ENCODE results near the gene CLINT1. TPM values are rescaled to one million over a fixed set of nuclear protein-coding genes. Genes with fewer than 3 reads are reported as not detected.

Gene CLINT1
- polyA plus RNA-seq, 3 donors = 67.4 to 100 (median 71.9) TPM

DNA sequence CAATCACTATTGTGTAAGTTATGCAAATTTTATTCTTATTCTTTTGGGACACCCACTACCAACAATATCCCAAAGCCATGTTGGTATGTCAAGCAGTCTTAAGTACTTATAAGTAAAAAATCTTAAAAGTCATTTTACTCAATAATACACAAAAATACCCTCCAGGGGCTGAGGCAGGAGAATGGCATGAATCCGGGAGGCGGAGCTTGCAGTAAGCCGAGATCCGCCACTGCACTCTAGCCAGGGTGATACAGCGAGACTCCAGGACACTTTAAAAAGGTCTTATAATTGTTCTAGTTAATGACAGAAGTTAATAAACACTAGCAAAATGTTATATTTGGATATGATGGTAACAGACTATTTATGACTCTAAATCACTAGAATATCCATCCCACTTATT, 16.8 kb downstream of the CLINT1 start:
- Mint-ChIP-seq H3K4me3 (no peak overlapping the region), H3K27me3 (ENCODE audit: low read depth in 3 of 3) (no peaks in the 10 kb centered on the region), H3K4me1 (peaks cover 7% of the 10 kb centered on the region), H3K36me3 (peaks cover 3 to 33% of the 10 kb centered on the region in 2 donors), H3K27ac (peak overlapping the region in 1 of 7 donors; percentile 45), H3K9me3 (peaks cover 0 to 1% (median 0%) of the 10 kb centered on the region in 7 donors)
- intact Hi-C loops (cut with micrococcal nuclease) = no loop called here
- Histone ChIP-seq H3K9ac (ENCODE audit: insufficient read depth, low read length, poor library complexity, severe bottlenecking) (no peak overlapping the region), H2AFZ (ENCODE audit: insufficient read depth, low read depth, low read length, poor library complexity, severe bottlenecking) (no peak overlapping the region), H3K27ac (ENCODE audit: low read depth in 1 of 2, low read length in 2 of 2) (no peak overlapping the region), H3K4me1 (ENCODE audit: control insufficient read depth in 1 of 2, insufficient read depth in 2 of 2, low read length in 2 of 2) (no peaks in the 10 kb centered on the region), H3K79me2 (ENCODE audit: insufficient read depth, low read length) (peaks cover 100% of the 10 kb centered on the region), H3K9me3 (replicated peaks in 1 of 2; ENCODE audit: control insufficient read depth in 1 of 2, insufficient read depth in 1 of 2, low read length in 2 of 2) (no peaks in the 10 kb centered on the region), H3K36me3 (replicated peaks in 1 of 2; ENCODE audit: control insufficient read depth in 1 of 2, insufficient read depth in 2 of 2, low read length in 2 of 2) (peaks cover 4 to 43% of the 10 kb centered on the region in 2 donors), H4K20me1 (ENCODE audit: insufficient read depth, low read length) (peaks cover 97% of the 10 kb centered on the region), H3K27me3 (ENCODE audit: control insufficient read depth in 2 of 2, insufficient read depth in 2 of 2, low read length in 2 of 2) (no peaks in the 10 kb centered on the region), H3K4me3 (replicated peaks in 1 of 3; ENCODE audit: low read depth in 2 of 3, low read length in 3 of 3) (no peak overlapping the region), H3K4me2 (replicated peaks; ENCODE audit: extremely low read depth, low read length, poor library complexity, severe bottlenecking) (no peak overlapping the region)
- DNase-seq = no peak
- WGBS (ENCODE audit: insufficient coverage) = no CpG with 5 or more reads among the region's 5 CpGs
- TF ChIP-seq, protein P1, sequence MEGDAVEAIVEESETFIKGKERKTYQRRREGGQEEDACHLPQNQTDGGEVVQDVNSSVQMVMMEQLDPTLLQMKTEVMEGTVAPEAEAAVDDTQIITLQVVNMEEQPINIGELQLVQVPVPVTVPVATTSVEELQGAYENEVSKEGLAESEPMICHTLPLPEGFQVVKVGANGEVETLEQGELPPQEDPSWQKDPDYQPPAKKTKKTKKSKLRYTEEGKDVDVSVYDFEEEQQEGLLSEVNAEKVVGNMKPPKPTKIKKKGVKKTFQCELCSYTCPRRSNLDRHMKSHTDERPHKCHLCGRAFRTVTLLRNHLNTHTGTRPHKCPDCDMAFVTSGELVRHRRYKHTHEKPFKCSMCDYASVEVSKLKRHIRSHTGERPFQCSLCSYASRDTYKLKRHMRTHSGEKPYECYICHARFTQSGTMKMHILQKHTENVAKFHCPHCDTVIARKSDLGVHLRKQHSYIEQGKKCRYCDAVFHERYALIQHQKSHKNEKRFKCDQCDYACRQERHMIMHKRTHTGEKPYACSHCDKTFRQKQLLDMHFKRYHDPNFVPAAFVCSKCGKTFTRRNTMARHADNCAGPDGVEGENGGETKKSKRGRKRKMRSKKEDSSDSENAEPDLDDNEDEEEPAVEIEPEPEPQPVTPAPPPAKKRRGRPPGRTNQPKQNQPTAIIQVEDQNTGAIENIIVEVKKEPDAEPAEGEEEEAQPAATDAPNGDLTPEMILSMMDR (IDR thresholded peaks at IDR 0.05) = no peak

DNA sequence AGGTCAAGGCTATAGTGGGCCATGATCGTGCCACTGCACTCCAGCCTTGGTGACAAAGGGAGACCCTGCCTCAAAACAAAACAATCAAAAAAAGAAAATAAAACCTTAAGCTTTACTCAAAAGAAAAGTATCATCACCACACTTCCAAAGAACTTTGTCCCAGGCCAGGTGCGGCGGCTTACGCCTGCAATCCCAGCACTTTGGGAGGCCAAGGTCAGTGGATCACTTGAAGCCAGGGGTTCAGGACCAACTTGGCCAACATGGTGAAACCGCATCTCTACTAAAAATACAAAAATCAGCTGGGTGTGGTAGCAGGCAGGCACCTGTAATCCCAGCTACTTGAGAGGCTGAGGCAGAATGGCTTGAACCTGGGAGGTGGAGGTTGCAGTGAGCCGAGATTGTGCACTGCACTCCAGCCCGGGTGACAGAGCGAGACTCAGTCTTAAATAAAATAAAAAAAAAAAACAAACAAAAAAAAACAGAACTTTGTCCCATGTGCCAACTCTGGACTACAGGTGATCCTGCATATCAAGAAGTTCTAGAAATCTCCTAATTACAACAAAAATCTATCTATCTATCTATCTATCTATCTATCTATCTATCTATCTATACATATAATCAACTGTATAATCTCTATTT, 19.7 kb downstream of the CLINT1 start:
- H3K27ac ChIP-seq (ENCODE audit: low read depth in 1 of 2, low read length in 2 of 2) = no peak overlapping the region
- no peak overlapping the region for H2AFZ ChIP-seq (ENCODE audit: insufficient read depth, low read depth, low read length, poor library complexity, severe bottlenecking)
- H3K4me1 Mint-ChIP-seq = peaks cover 14% of the 10 kb centered on the region

More for the DNA sequence above, 19.7 kb downstream of the CLINT1 start:
- Histone ChIP-seq H3K4me3 (replicated peaks in 1 of 3; ENCODE audit: low read depth in 2 of 3, low read length in 3 of 3) (no peak overlapping the region), H4K20me1 (ENCODE audit: insufficient read depth, low read length) (peaks cover 98% of the 10 kb centered on the region), H3K9ac (ENCODE audit: insufficient read depth, low read length, poor library complexity, severe bottlenecking) (no peak overlapping the region), H3K4me2 (replicated peaks; ENCODE audit: extremely low read depth, low read length, poor library complexity, severe bottlenecking) (no peak overlapping the region), H3K4me1 (ENCODE audit: control insufficient read depth in 1 of 2, insufficient read depth in 2 of 2, low read length in 2 of 2) (no peaks in the 10 kb centered on the region), H3K79me2 (ENCODE audit: insufficient read depth, low read length) (peaks cover 100% of the 10 kb centered on the region), H3K27me3 (ENCODE audit: control insufficient read depth in 2 of 2, insufficient read depth in 2 of 2, low read length in 2 of 2) (no peaks in the 10 kb centered on the region), H3K36me3 (replicated peaks in 1 of 2; ENCODE audit: control insufficient read depth in 1 of 2, insufficient read depth in 2 of 2, low read length in 2 of 2) (peaks cover 7 to 38% of the 10 kb centered on the region in 2 donors), H3K9me3 (replicated peaks in 1 of 2; ENCODE audit: control insufficient read depth in 1 of 2, insufficient read depth in 1 of 2, low read length in 2 of 2) (no peaks in the 10 kb centered on the region)
- DNase-seq = no peak
- WGBS (ENCODE audit: insufficient coverage) = 93% methylated on average over 4 of the region's 8 CpGs
- intact Hi-C loops (cut with micrococcal nuclease) = no loop called here
- Mint-ChIP-seq H3K9me3 (no peaks in the 10 kb centered on the region), H3K27me3 (ENCODE audit: low read depth in 3 of 3) (no peaks in the 10 kb centered on the region), H3K36me3 (peaks cover 9 to 40% of the 10 kb centered on the region in 2 donors), H3K27ac (peak overlapping the region in 2 of 7 donors; percentile 12 to 59), H3K4me3 (no peak overlapping the region)
- TF ChIP-seq, protein P1 (IDR thresholded peaks at IDR 0.05) = no peak

All from CD14-positive monocyte (primary cell).